LHCN-M2 (cell line): Measurements from ENCODE around the gene BANP. TPM values are rescaled to one million over a fixed set of nuclear protein-coding genes. Genes with fewer than 3 reads are reported as not detected.
"Not testable (repeated sequence)": the region's sequence is repeated elsewhere in the genome, so short reads cannot be mapped to it uniquely, and the experiment has no call there.

ENCODE experiments used
- DNase-seq: peaks from one replicate; pipeline ENCODE4 v3.0.0-alpha.2; 2012; ENCODE audit warnings: low read depth
- total RNA-seq: library from RNA; depleted of rRNA; stranded (reverse); fragments of >200 nt; gene quantifications from 2 replicates; pipeline ENCODE4 v1.2.3, GENCODE V29; 2014

Gene BANP
- total RNA-seq, 1 experiment from 2014 or later: 20.5 TPM

DNA sequence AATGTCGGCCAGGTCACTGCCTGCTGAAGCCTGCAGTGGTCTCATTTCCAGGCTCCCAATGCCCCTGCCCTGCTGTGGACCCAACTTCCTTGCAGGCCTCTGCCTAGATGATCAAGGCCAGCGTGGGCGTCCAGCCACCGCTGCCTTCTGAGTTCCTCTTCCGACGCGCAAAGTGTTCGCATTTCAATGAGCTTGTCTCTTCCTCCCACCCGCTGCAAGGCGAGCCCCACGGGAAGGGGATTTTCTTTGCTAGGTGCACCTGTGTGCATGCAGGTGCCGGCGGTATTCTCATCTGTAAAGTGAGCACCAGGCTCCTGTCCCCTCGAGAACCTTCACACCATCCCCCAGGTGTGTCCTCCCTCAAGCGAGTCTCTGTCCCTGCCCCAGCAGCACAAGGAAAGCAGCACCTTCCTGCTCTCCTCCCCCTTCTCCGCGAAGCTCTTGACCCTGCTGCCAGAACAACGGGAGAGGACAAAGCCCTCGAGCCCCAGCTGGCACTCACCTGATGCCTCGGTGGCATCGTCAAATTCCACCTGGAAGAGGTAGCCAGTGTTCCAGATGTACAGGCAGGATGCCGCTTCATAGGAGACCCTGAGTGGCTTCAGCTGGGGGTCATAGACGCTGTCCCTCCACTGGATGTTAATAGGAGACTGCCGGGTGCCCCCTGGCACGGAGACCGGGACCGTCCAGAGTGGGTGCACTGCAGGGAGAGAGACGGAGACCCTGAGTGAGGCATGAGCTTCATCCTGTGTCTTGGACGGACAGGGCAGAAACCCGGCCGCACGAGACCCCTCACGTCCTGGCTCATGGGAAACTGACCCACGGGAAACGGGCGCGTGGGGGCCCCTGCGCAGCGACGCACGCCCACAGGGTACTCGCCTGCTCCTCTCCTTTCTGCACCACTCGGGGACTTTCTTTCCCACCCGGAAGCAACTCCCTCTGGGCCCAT, 24.7 kb upstream of the BANP start:
- no peak for DNase-seq

- DNase-seq: no peak
These were observed 24.1 kb upstream of the BANP start for GRCh38 chr16:87927195-87927562.

DNA sequence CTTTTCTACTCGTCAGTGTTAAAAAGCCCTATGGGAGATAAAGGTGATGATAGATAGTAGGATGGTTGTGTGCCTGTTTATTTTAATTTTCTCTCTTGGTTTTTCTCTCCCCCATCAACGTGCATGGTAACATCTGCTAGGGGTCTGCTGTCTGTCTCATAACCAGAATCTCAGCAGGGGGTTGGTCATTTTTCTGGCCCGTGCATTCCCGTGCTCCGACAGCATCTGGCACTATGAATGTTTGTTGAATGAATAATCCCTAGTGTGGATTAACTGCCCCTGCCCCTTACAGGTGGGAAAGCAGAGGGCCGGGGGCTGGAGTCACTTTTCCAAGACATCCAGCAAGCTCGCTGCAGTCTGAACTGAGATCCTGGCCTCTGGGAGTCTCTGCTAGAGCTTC, 21.2 kb upstream of the BANP start:
- no peak for DNase-seq

DNA sequence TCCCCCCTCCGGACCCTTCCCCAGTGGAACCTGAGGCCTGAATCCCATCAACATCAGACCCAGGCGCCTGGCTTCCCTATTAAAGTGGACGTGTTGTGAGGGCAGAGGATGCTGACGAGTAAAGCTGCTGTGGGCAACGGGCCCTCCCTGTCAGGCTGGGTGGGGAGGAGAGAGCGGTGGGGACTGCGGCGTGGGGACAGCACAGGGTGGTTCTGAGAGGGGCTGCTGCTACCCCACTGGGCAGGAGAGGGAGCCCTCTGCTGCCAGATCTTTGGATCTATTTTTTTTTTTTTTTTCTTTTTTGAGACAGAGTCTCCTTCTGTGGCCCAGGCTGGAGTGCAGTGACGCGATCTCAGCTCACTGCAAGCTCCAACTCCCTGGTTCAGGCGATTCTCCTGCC, 20.8 kb upstream of the BANP start:
- no peak for DNase-seq

DNA sequence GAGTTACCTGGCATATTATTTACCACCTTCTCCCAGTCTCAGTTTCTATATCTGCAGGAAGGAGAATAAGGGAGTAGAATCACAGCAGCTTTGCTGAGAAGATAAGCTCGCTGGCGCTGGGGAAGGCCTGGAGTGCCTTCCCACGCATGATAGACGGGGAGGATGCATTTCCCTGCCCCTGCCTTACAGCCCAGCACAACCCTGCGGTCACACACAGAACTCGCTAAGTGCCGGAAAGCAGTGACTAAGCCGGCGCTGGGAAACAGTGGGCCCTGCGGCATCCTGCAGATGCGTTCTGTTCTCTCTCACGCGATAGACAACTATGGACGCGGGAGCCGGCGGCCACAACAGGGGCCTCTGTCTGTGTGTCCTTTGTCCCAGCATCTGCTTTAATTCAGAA, 19.7 kb upstream of the BANP start:
- DNase-seq: no peak

- DNase-seq: not testable (repeated sequence)
These were observed 18.6 kb upstream of the BANP start for GRCh38 chr16:87932475-87933139.

GRCh38 chr16:87933140-87933495, 18.1 kb upstream of the BANP start:
- DNase-seq: no peak

DNA sequence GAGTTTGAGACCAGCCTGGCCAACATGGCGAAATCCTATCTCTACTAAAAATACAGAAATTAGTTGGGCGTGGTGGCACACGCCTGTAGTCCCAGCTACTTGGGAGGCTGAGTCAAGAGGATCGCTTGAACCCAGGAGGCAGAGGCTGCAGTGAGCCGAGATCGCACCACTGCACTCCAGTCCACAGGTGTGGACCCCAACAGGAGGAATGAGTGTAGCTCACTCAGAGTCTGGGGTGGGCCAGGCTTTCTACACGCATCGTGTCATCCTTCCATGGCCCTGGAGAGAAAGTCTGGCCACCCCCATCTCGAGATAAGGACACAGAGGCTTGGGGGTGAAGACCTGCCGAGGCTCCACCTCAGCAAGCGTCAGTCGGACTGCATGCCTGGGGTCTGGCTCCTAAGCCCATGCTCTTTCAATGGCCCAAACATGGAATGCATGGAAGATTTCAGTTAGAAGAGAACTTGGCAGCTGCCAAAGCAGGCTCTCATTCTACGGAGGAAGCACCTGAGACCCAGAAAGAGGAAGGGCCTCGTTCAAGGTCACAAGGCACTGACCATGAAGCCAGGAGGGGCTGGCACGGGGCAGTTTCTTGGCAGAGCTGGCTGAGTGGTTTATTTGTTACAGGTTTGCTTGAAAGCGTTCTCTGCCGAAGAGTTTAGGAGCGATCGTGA, 16.3 kb upstream of the BANP start:
- DNase-seq: not testable (repeated sequence)

- not testable (repeated sequence) for DNase-seq
These were observed 15.2 kb upstream of the BANP start for GRCh38 chr16:87936016-87936374.

DNA sequence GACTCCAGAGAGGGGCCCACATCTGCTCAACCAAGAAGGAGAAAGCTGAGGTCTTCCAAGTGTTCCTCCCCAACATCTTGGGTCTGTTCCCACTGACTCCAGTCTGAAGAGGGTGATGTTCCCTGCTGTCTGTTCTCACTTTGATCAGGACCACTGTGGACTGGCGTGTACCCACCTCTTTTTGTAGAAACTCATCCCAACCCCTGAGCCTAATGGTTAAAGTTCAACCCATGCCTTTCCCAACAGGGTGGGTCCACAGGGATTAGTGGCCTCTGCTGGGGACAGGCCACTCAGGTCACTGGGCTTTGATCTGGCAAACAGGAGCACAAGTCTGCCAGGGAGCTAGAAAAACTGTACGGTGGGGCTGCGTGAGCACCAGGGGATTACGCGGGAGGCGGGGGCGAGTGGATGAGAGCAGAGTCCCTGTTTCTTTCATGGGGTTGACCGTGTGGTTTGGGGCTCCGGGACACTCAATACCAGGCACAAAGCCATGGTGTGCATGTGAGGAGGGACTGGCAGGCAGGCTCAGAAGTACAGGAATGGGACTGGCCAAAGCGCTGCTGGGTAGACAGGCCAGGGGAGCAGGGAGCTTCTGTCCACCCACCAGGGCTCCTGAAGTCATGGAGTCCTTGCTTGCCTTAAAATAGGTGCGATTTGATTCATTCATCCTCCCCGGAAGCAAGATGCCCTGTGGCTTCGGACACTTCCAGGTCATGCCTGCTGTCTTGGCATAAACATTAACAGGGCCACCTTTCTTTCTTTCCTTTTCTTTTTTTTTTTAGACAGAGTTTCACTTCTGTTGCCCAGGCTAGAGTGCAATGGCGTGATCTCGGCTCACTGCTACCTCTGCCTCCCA, 14.6 kb upstream of the BANP start, which contains the start of gene CA5A:
Gene CA5A (minus strand): TSS at position 155 of the 856 bp plus-strand sequence. CDS start 79 bp downstream, at position 76.
- no peak for DNase-seq

DNA sequence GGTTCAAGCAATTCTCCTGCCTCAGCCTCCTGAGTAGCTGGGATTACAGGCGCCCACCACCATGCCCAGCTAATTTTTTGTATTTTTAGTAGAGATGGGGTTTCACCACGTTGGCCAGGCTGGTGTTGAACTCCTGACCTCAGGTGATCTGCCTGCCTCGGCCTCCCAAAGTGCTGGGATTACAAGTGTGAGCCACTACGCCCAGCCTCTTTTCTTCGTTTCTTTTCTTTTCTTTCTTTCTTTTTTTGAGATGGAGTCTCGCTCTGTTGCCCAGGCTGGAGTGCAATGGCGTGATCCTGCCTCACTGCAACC, 14.0 kb upstream of the BANP start:
- DNase-seq: not testable (repeated sequence)

DNA sequence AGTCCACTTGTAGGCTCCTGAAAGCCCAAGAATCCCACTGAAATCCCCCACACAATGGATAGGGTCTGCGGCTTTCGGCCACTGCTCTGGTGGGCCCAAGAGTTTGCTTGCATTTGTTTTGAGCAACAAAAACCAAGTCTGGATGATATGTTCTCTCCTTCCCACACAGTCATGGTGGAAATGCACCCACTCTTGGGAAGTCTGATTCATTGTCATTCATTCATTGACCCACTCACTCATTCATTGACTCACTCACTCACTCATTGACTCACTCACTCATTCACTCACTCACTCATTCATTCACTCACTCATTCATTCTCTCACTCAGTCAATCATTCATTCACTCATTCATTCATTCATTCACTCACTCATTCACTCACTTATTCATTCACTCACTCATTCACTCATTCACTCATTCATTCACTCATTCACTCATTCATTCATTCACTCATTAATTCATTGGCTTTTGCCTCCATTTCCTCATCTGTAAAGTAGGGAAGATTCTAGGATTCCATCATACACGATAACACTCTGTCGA, 12.8 kb upstream of the BANP start:
- no peak for DNase-seq

GRCh38 chr16:87939562-87940423, 11.4 kb upstream of the BANP start:
- DNase-seq: no peak

- no peak for DNase-seq
These were observed 8.6 kb upstream of the BANP start for GRCh38 chr16:87942680-87943079.

GRCh38 chr16:87945351-87946042, 5.7 kb upstream of the BANP start:
- peak; percentile 52 for DNase-seq

DNA sequence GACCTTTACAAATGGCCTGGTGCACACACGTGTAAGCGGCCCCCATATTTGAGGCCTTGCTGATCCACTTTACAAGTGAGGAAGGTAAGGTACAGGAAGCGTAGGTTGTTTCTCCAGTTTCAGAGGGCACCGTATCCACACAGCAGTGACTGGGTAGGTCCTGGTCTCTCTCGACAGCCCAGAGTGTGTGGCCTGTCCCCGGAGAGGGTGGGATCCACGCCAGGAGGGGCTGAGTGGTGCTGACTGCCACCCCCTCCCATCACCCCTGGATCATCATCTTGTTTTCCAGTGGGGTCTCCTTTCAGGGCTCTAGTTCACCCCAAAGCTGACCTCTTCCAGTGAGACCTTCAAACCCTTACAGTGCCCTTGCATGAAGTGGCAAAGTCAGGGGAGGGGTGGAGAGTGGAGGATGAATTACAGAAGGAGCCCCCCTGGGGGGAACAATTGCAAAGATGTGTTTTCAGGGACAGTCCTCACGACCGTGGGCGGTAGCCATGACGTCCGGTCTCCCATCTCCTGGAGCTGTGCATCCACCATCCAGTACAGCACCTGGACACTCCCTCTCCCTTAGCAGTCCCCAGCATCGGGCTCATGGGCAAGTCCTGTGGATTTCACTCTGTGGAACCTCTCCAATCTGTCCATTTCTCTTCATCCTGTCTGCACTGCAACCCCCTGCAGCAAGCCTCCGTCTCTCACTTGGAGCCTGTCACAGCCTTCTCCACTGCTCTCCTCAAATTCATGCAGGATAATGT, 4.5 kb upstream of the BANP start:
- DNase-seq: no peak

DNA sequence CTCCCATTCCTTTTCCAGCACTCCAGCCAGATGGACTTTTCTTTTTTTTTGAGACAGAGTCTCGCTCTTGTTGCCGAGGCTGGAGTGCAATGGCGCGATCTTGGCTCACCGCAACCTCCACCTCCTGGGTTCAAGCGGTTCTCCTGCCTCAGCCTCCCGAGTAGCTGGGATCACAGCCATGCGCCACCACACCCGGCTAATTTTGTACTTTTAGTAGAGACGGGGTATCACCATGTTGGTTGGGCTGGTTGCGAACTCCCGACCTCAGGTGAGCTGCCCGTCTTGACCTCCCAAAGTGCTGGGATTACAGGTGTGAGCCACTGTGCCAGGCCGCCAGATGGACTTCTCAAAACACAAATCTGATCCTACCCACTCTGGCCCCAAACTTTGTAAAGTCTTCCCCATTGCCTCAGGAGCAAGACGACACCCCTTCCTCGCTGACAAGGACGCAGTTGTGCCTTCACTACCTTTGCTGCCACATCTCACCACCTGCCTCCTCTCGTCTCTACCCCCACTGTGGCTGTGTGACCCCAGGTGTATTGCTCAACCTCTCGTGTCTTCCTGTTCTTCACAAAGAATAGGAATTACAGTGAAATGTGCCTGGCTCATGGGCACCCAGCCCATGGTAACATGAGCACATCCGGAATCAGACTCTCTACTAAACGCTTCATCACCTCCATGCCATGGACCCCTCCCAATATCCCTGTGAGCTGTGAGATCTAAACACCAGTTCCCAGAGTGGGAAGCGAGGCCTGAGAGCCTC, 3.7 kb upstream of the BANP start:
- no peak for DNase-seq

DNA sequence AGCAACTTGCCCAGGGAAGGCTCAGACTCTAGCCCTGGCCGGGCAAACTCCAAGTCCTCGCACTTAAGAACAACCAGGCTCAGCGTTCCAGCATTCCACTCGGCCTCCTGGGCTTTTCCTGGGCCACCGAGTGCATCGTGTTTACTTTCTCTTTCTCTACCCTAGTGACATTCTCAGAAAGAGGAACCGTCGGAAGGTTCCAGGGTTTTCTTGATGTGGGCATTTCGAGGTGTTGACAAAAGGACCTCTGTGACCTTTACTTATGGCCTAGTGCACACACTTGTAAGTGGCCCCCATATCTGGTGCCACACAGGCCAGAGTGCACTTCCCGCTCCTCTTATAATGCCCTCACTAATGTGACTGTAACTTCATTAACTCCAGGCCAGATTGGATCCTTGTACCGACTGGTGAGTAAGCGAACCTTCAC, 3.1 kb upstream of the BANP start:
- no peak for DNase-seq
